CD4-positive, alpha-beta T cell (primary cell): Measurements from ENCODE around the gene LMO3. TPM values are rescaled to one million over a fixed set of nuclear protein-coding genes. Genes with fewer than 3 reads are reported as not detected.

Experiments
- ATAC-seq: fragments of 200-7000 bp; cut with Tn5 transposase; one replicate; pipeline ENCODE4 v1.10.0; 2022; ENCODE audit warnings: mild to moderate bottlenecking; ENCODE audit not compliant: poor library complexity
- CTCF ChIA-PET: fragments of 350-600 bp; sonication (Branson Sonifier 250); formaldehyde crosslinking; loops from one replicate; lab custom pipeline; 2021; ENCODE audit warnings: antibody characterized with exemption, inconsistent platforms; lab: Charles Lee
- POLR2A ChIA-PET: fragments of 350-600 bp; sonication (Branson Sonifier 250); formaldehyde crosslinking; loops from one replicate; lab custom pipeline; 2021; ENCODE audit warnings: antibody characterized with exemption, inconsistent platforms; lab: Charles Lee
- DNase-seq, 14 experiments: peaks; one replicate each; pipeline ENCODE4 v3.0.0-alpha.2; 2013 to 2020; ENCODE audit warnings: mixed read lengths in 2 of 14
- H3K27ac ChIP-seq, 2 donors: one replicate each; pipeline versions ENCODE4 v1.5.1 to v1.7.0; 2013; ENCODE audit warnings: low read length in 2 of 2, low read depth in 1 of 2, mild to moderate bottlenecking in 1 of 2
- H3K27me3 ChIP-seq, 2 experiments: 1 replicate in 1 of 2; 2 replicates in 1 of 2; pipeline versions ENCODE4 v1.6.1 to v1.7.0; 2013; ENCODE audit warnings: low read length in 2 of 2, control low read depth in 1 of 2, mild to moderate bottlenecking in 1 of 2, moderate library complexity in 1 of 2; ENCODE audit not compliant: insufficient read depth in 2 of 2, control insufficient read depth in 1 of 2
- H3K36me3 ChIP-seq: one replicate; pipeline ENCODE4 v1.6.1; 2013; ENCODE audit warnings: low read length, control low read depth; ENCODE audit not compliant: insufficient read depth
- H3K4me1 ChIP-seq: one replicate; pipeline ENCODE4 v1.6.1; 2013; ENCODE audit warnings: low read length, control low read depth; ENCODE audit not compliant: insufficient read depth
- H3K4me3 ChIP-seq: one replicate; pipeline ENCODE4 v1.5.1; 2013; ENCODE audit warnings: mild to moderate bottlenecking, low read length, moderate library complexity
- H3K9me3 ChIP-seq, 2 experiments: 1 replicate in 1 of 2; 2 replicates in 1 of 2; pipeline versions ENCODE4 v1.6.1 to v1.7.0; 2013; ENCODE audit warnings: low read length in 2 of 2, mild to moderate bottlenecking in 2 of 2, control low read depth in 1 of 2, moderate library complexity in 1 of 2; ENCODE audit not compliant: control insufficient read depth in 1 of 2, insufficient read depth in 1 of 2
- H3K27ac Mint-ChIP-seq: one replicate; pipeline ENCODE4 v1.8.0; 2020; ENCODE audit warnings: mixed read lengths
- H3K27me3 Mint-ChIP-seq: one replicate; pipeline ENCODE4 v1.8.0; 2021; ENCODE audit warnings: mixed read lengths
- H3K36me3 Mint-ChIP-seq: one replicate; pipeline ENCODE4 v1.8.0; 2021; ENCODE audit warnings: low read depth, mixed read lengths
- H3K4me1 Mint-ChIP-seq: one replicate; pipeline ENCODE4 v1.8.0; 2021; ENCODE audit warnings: low read depth, mixed read lengths
- H3K4me3 Mint-ChIP-seq: one replicate; pipeline ENCODE4 v1.8.0; 2020; ENCODE audit warnings: mild to moderate bottlenecking, mixed read lengths
- H3K9me3 Mint-ChIP-seq: one replicate; pipeline ENCODE4 v1.8.0; 2020; ENCODE audit warnings: mixed read lengths
- intact Hi-C, 2 experiments: fragments of 100-400 bp; cut with DNase I in 1 of 2; cut with micrococcal nuclease in 1 of 2; formaldehyde crosslinking; loops; one replicate each; pipeline versions ENCODE4 v1.15.1 to v1.9.0; 2023 to 2025; cut with DNase I, micrococcal nuclease
- total RNA-seq, 174 experiments: library from RNA in 2 of 174; stranded (reverse) in 2 of 174; gene quantifications; one replicate each; pipeline ENCODE4 v1.2.3 and lab custom pipeline; 2021 to 2026
- TF ChIP-seq, protein P1 (sequence below): fragments of 200-600 bp; IDR thresholded peaks from one replicate; pipeline ENCODE4 v1.8.0; 2022; ENCODE audit warnings: antibody characterized with exemption, mild to moderate bottlenecking

LMO3 gene
- total RNA-seq, 2 experiments from 2014 or later = not detected

DNA sequence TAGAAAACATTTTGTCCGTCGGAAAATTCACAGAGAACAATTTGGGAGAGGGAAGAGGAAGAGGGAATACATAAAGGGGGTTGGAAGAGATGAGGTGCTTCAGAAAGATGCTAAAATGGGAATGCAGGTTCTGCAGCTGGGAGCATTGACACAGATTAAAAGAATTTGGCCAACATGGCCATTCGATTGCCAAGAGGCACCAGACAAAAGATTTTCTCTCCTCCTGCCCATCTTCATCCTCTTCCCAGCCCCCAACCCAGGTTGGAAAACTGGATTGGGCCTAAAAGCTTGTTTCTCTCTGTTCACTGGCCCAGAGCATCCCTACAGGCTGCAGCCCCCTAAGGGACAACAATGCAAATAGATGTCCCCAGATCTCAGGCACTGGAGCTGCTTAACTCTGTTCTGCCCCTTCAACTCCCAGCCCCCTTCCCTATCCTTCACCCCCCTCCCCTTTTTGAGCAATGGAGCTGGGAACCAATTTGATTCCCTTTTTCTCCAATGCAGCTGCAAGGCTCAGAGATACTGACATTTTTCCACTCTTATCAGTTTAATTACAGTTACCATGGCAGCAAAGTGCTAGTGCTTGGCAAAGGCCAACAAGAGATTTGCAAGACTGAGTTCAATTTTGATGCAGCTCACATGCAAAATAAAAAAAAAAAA is 1.9 kb downstream of the LMO3 start:
- Mint-ChIP-seq H3K4me1 (no peaks in the 10 kb centered on the region), H3K9me3 (no peaks in the 10 kb centered on the region), H3K4me3 (no peak overlapping the region), H3K27ac (no peak overlapping the region), H3K36me3 (no peaks in the 10 kb centered on the region), H3K27me3 (peaks cover 56% of the 10 kb centered on the region)
- TF ChIP-seq, protein P1, sequence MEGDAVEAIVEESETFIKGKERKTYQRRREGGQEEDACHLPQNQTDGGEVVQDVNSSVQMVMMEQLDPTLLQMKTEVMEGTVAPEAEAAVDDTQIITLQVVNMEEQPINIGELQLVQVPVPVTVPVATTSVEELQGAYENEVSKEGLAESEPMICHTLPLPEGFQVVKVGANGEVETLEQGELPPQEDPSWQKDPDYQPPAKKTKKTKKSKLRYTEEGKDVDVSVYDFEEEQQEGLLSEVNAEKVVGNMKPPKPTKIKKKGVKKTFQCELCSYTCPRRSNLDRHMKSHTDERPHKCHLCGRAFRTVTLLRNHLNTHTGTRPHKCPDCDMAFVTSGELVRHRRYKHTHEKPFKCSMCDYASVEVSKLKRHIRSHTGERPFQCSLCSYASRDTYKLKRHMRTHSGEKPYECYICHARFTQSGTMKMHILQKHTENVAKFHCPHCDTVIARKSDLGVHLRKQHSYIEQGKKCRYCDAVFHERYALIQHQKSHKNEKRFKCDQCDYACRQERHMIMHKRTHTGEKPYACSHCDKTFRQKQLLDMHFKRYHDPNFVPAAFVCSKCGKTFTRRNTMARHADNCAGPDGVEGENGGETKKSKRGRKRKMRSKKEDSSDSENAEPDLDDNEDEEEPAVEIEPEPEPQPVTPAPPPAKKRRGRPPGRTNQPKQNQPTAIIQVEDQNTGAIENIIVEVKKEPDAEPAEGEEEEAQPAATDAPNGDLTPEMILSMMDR = no peak
- CTCF ChIA-PET = no interaction called here
- Histone ChIP-seq H3K36me3 (no peaks in the 10 kb centered on the region), H3K27me3 (peaks cover 5 to 44% of the 10 kb centered on the region in 2 experiments), H3K4me1 (no peaks in the 10 kb centered on the region), H3K9me3 (peaks cover 0 to 11% of the 10 kb centered on the region in 2 experiments), H3K4me3 (no peak overlapping the region), H3K27ac (no peak overlapping the region)
- intact Hi-C loops = no loop called here
- POLR2A ChIA-PET = no interaction called here
- ATAC-seq (no peak), DNase-seq (no peak)

DNA sequence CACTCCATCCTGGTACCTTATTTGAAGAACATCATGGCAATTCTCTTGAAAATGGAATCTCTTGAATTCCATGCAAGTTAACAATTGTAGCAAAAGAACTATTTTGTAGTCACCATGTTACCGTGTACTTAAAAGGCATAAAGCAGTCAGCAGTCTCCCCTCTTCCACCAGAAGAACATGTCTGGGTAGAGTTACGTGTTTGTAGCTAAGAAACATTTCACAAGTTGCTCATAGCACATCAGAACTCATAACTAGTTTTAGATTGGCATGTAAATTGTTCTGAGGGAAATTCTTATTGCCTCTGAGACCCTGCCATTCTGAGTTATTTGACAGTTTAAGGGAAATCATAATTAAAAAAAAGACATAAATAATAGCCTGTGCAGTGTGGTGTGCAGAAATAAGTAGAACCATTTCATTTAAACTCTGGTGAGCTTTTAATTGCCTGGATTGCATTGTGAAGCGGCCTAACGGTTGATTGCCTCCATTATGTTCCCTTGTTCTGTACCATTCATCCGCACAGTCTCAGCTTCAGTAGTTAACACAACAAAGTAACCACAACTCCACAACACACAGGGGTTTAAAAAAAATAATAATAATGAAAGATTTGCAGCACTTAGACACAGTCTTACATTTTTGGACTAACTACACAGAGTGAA is 2.6 kb downstream of the LMO3 start:
- CTCF ChIA-PET = no interaction called here
- no peak overlapping the region for H3K27ac Mint-ChIP-seq
- Histone ChIP-seq H3K9me3 (peaks cover 0 to 11% of the 10 kb centered on the region in 2 experiments), H3K27me3 (peaks cover 5 to 37% of the 10 kb centered on the region in 2 experiments), H3K27ac (no peak overlapping the region), H3K36me3 (no peaks in the 10 kb centered on the region), H3K4me3 (no peak overlapping the region), H3K4me1 (no peaks in the 10 kb centered on the region)
- intact Hi-C loops = no loop called here
- ATAC-seq (no peak), DNase-seq (no peak)
- H3K9me3 Mint-ChIP-seq = no peaks in the 10 kb centered on the region
- TF ChIP-seq, protein P1 = no peak
- H3K4me3 Mint-ChIP-seq = no peak overlapping the region
- H3K4me1 Mint-ChIP-seq = no peaks in the 10 kb centered on the region
- peaks cover 51% of the 10 kb centered on the region for H3K27me3 Mint-ChIP-seq
- H3K36me3 Mint-ChIP-seq = no peaks in the 10 kb centered on the region
- POLR2A ChIA-PET = no interaction called here

DNA sequence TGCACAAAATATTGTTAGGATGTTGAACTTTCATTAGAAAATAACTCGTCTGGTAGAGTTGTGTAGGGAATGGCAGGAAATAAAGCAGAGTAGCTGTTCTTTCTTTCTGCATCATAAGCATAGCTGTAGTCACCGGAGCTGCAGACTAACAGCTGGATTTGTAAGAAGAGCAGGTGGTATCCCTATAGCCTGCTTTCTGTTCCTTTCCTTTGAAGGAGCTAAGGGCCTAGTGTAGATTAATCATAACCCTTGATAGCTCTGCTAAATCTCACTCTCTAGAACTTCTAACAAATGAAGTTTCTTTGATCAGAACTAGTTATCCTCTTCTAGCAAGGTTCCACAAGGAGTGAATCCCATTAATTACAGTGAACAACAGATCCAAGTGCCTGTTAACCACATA is 3.5 kb downstream of the LMO3 start:
- TF ChIP-seq, protein P1 = no peak
- Histone ChIP-seq H3K27me3 (peaks cover 5 to 28% of the 10 kb centered on the region in 2 experiments), H3K27ac (no peak overlapping the region), H3K4me1 (no peaks in the 10 kb centered on the region), H3K4me3 (no peak overlapping the region), H3K36me3 (no peaks in the 10 kb centered on the region), H3K9me3 (peaks cover 0 to 11% of the 10 kb centered on the region in 2 experiments)
- ATAC-seq = no peak
- Mint-ChIP-seq H3K27me3 (peaks cover 41% of the 10 kb centered on the region), H3K27ac (no peak overlapping the region), H3K4me3 (no peak overlapping the region), H3K36me3 (no peaks in the 10 kb centered on the region), H3K9me3 (no peaks in the 10 kb centered on the region), H3K4me1 (no peaks in the 10 kb centered on the region)
- ChIA-PET POLR2A (no interaction called here), CTCF (no interaction called here)
- no peak for DNase-seq
- intact Hi-C loops = no loop called here
